GM10266 (cell line): Measurements from ENCODE around the gene SMG6.

Experiments
- DNase-seq: peaks from one replicate; pipeline ENCODE4 v3.0.0; 2012; ENCODE audit errors: extremely low spot score
- CTCF ChIP-seq: IDR thresholded peaks from 2 replicates; pipeline ENCODE4 v1.5.1; 2012; ENCODE audit warnings: mild to moderate bottlenecking, low read depth; ENCODE audit not compliant: control insufficient read depth, insufficient read depth; ENCODE audit errors: missing control alignments

SMG6 gene

GRCh38 chr17:2035541-2036488, 267.8 kb downstream of the SMG6 start:
- no peak for DNase-seq
- TF ChIP-seq CTCF: no peak

GRCh38 chr17:2034806-2035540, 268.6 kb downstream of the SMG6 start:
- TF ChIP-seq CTCF: no peak
- DNase-seq: no peak

- TF ChIP-seq CTCF: no peak
- DNase-seq: no peak
Measured at GRCh38 chr17:2034157-2034556, 269.4 kb downstream of the SMG6 start.

GRCh38 chr17:2033153-2033552, 270.4 kb downstream of the SMG6 start:
- DNase-seq: no peak
- TF ChIP-seq CTCF: no peak

- TF ChIP-seq CTCF: peak; percentile 69
- DNase-seq: no peak
Measured at GRCh38 chr17:2030779-2031163, 272.8 kb downstream of the SMG6 start.

- no peak for TF ChIP-seq CTCF
- DNase-seq: peak; percentile 93
Measured at GRCh38 chr17:2029911-2030778, 273.4 kb downstream of the SMG6 start, which contains the start of gene DPH1. DPH1 (plus strand) TSS chr17:2030153; CDS start chr17:2030170, 17 bp downstream.
